CD4-positive, alpha-beta T cell (primary cell): Measurements from ENCODE around the gene LLGL2. TPM values are rescaled to one million over a fixed set of nuclear protein-coding genes. Genes with fewer than 3 reads are reported as not detected.

Experiments
- ATAC-seq: fragments of 200-7000 bp; cut with Tn5 transposase; one replicate; pipeline ENCODE4 v1.10.0; 2022; ENCODE audit warnings: mild to moderate bottlenecking; ENCODE audit not compliant: poor library complexity
- CTCF ChIA-PET: fragments of 350-600 bp; sonication (Branson Sonifier 250); formaldehyde crosslinking; loops from one replicate; lab custom pipeline; 2021; ENCODE audit warnings: antibody characterized with exemption, inconsistent platforms; lab: Charles Lee
- POLR2A ChIA-PET: fragments of 350-600 bp; sonication (Branson Sonifier 250); formaldehyde crosslinking; loops from one replicate; lab custom pipeline; 2021; ENCODE audit warnings: antibody characterized with exemption, inconsistent platforms; lab: Charles Lee
- DNase-seq, 14 experiments: peaks; one replicate each; pipeline ENCODE4 v3.0.0-alpha.2; 2013 to 2020; ENCODE audit warnings: mixed read lengths in 2 of 14
- H3K27ac ChIP-seq, 2 donors: one replicate each; pipeline versions ENCODE4 v1.5.1 to v1.7.0; 2013; ENCODE audit warnings: low read length in 2 of 2, low read depth in 1 of 2, mild to moderate bottlenecking in 1 of 2
- H3K27me3 ChIP-seq, 2 experiments: 1 replicate in 1 of 2; 2 replicates in 1 of 2; pipeline versions ENCODE4 v1.6.1 to v1.7.0; 2013; ENCODE audit warnings: low read length in 2 of 2, control low read depth in 1 of 2, mild to moderate bottlenecking in 1 of 2, moderate library complexity in 1 of 2; ENCODE audit not compliant: insufficient read depth in 2 of 2, control insufficient read depth in 1 of 2
- H3K36me3 ChIP-seq: one replicate; pipeline ENCODE4 v1.6.1; 2013; ENCODE audit warnings: low read length, control low read depth; ENCODE audit not compliant: insufficient read depth
- H3K4me1 ChIP-seq: one replicate; pipeline ENCODE4 v1.6.1; 2013; ENCODE audit warnings: low read length, control low read depth; ENCODE audit not compliant: insufficient read depth
- H3K4me3 ChIP-seq: one replicate; pipeline ENCODE4 v1.5.1; 2013; ENCODE audit warnings: mild to moderate bottlenecking, low read length, moderate library complexity
- H3K9me3 ChIP-seq, 2 experiments: 1 replicate in 1 of 2; 2 replicates in 1 of 2; pipeline versions ENCODE4 v1.6.1 to v1.7.0; 2013; ENCODE audit warnings: low read length in 2 of 2, mild to moderate bottlenecking in 2 of 2, control low read depth in 1 of 2, moderate library complexity in 1 of 2; ENCODE audit not compliant: control insufficient read depth in 1 of 2, insufficient read depth in 1 of 2
- H3K27ac Mint-ChIP-seq: one replicate; pipeline ENCODE4 v1.8.0; 2020; ENCODE audit warnings: mixed read lengths
- H3K27me3 Mint-ChIP-seq: one replicate; pipeline ENCODE4 v1.8.0; 2021; ENCODE audit warnings: mixed read lengths
- H3K36me3 Mint-ChIP-seq: one replicate; pipeline ENCODE4 v1.8.0; 2021; ENCODE audit warnings: low read depth, mixed read lengths
- H3K4me1 Mint-ChIP-seq: one replicate; pipeline ENCODE4 v1.8.0; 2021; ENCODE audit warnings: low read depth, mixed read lengths
- H3K4me3 Mint-ChIP-seq: one replicate; pipeline ENCODE4 v1.8.0; 2020; ENCODE audit warnings: mild to moderate bottlenecking, mixed read lengths
- H3K9me3 Mint-ChIP-seq: one replicate; pipeline ENCODE4 v1.8.0; 2020; ENCODE audit warnings: mixed read lengths
- intact Hi-C, 2 experiments: fragments of 100-400 bp; cut with DNase I in 1 of 2; cut with micrococcal nuclease in 1 of 2; formaldehyde crosslinking; loops; one replicate each; pipeline versions ENCODE4 v1.15.1 to v1.9.0; 2023 to 2025; cut with DNase I, micrococcal nuclease
- total RNA-seq, 174 experiments: library from RNA in 2 of 174; stranded (reverse) in 2 of 174; gene quantifications; one replicate each; pipeline ENCODE4 v1.2.3 and lab custom pipeline; 2021 to 2026
- TF ChIP-seq, protein P1 (sequence below): fragments of 200-600 bp; IDR thresholded peaks from one replicate; pipeline ENCODE4 v1.8.0; 2022; ENCODE audit warnings: antibody characterized with exemption, mild to moderate bottlenecking

The LLGL2 gene
- total RNA-seq, 2 experiments from 2014 or later, result 31.2 to 34.2 TPM

- ChIA-PET CTCF (no interaction called here), POLR2A (interaction anchor here (1.0 kb wide), 1 partner anchor 213 kb away, joined by 3 read pairs; the partner anchor contains the start of gene SLC25A19)
- H3K4me3 ChIP-seq, result no peak overlapping the region
- TF ChIP-seq, protein P1, sequence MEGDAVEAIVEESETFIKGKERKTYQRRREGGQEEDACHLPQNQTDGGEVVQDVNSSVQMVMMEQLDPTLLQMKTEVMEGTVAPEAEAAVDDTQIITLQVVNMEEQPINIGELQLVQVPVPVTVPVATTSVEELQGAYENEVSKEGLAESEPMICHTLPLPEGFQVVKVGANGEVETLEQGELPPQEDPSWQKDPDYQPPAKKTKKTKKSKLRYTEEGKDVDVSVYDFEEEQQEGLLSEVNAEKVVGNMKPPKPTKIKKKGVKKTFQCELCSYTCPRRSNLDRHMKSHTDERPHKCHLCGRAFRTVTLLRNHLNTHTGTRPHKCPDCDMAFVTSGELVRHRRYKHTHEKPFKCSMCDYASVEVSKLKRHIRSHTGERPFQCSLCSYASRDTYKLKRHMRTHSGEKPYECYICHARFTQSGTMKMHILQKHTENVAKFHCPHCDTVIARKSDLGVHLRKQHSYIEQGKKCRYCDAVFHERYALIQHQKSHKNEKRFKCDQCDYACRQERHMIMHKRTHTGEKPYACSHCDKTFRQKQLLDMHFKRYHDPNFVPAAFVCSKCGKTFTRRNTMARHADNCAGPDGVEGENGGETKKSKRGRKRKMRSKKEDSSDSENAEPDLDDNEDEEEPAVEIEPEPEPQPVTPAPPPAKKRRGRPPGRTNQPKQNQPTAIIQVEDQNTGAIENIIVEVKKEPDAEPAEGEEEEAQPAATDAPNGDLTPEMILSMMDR, result no peak
- Mint-ChIP-seq H3K27ac (no peak overlapping the region), H3K27me3 (no peaks in the 10 kb centered on the region), H3K4me3 (no peak overlapping the region), H3K9me3 (no peaks in the 10 kb centered on the region), H3K4me1 (peaks cover 9% of the 10 kb centered on the region), H3K36me3 (peaks cover 20% of the 10 kb centered on the region)
- DNase-seq (no peak), ATAC-seq (no peak)
- no peak overlapping the region for H3K27ac ChIP-seq
- H3K36me3 ChIP-seq, result peaks cover 16% of the 10 kb centered on the region
- intact Hi-C loops, result no loop called here
- H3K4me1 ChIP-seq, result peaks cover 9% of the 10 kb centered on the region
- H3K9me3 ChIP-seq, result no peaks in the 10 kb centered on the region
- no peaks in the 10 kb centered on the region for H3K27me3 ChIP-seq
Measured at GRCh38 chr17:75502072-75502720, 23.3 kb upstream of the LLGL2 start.

GRCh38 chr17:75502721-75503329 is 22.7 kb upstream of the LLGL2 start:
- Mint-ChIP-seq H3K4me1 (peaks cover 5% of the 10 kb centered on the region), H3K4me3 (no peak overlapping the region), H3K27me3 (no peaks in the 10 kb centered on the region), H3K36me3 (peaks cover 14% of the 10 kb centered on the region), H3K9me3 (no peaks in the 10 kb centered on the region), H3K27ac (no peak overlapping the region)
- DNase-seq (no peak), ATAC-seq (no peak)
- Histone ChIP-seq H3K9me3 (no peaks in the 10 kb centered on the region), H3K27me3 (no peaks in the 10 kb centered on the region), H3K4me1 (peaks cover 5% of the 10 kb centered on the region), H3K36me3 (peaks cover 15% of the 10 kb centered on the region), H3K27ac (no peak overlapping the region), H3K4me3 (no peak overlapping the region)
- TF ChIP-seq, protein P1, result no peak
- intact Hi-C loops, result no loop called here
- POLR2A ChIA-PET, result interaction anchor here (1.0 kb wide), 2 partner anchors 13 to 213 kb away, joined by 3 read pairs; partner anchors contain the start of genes SLC25A19 and TSEN54
- CTCF ChIA-PET, result no interaction called here

GRCh38 chr17:75503337-75503950 is 22.1 kb upstream of the LLGL2 start:
- TF ChIP-seq, protein P1, result no peak
- H3K27me3 ChIP-seq, result no peaks in the 10 kb centered on the region
- ChIA-PET POLR2A (interaction anchor here (1.0 kb wide), 2 partner anchors 13 to 214 kb away, joined by 3 read pairs; partner anchors contain the start of genes SLC25A19 and TSEN54), CTCF (no interaction called here)
- no peak overlapping the region for H3K4me3 ChIP-seq
- no peak for ATAC-seq
- Mint-ChIP-seq H3K36me3 (peaks cover 10% of the 10 kb centered on the region), H3K4me1 (no peaks in the 10 kb centered on the region), H3K27ac (no peak overlapping the region), H3K9me3 (no peaks in the 10 kb centered on the region), H3K4me3 (no peak overlapping the region), H3K27me3 (no peaks in the 10 kb centered on the region)
- H3K9me3 ChIP-seq, result no peaks in the 10 kb centered on the region
- intact Hi-C loops, result no loop called here
- H3K4me1 ChIP-seq, result no peaks in the 10 kb centered on the region
- no peak for DNase-seq
- no peak overlapping the region for H3K27ac ChIP-seq
- peaks cover 10% of the 10 kb centered on the region for H3K36me3 ChIP-seq
